ENCODE measurements around the gene NPAS1.
"Not testable (repeated sequence)": the region's sequence is repeated elsewhere in the genome, so short reads cannot be mapped to it uniquely, and the experiment has no call there.

The NPAS1 gene

GRCh38 chr19:47075179-47075810, 55.7 kb downstream of the NPAS1 start:
- TF ChIP-seq, protein P1, sequence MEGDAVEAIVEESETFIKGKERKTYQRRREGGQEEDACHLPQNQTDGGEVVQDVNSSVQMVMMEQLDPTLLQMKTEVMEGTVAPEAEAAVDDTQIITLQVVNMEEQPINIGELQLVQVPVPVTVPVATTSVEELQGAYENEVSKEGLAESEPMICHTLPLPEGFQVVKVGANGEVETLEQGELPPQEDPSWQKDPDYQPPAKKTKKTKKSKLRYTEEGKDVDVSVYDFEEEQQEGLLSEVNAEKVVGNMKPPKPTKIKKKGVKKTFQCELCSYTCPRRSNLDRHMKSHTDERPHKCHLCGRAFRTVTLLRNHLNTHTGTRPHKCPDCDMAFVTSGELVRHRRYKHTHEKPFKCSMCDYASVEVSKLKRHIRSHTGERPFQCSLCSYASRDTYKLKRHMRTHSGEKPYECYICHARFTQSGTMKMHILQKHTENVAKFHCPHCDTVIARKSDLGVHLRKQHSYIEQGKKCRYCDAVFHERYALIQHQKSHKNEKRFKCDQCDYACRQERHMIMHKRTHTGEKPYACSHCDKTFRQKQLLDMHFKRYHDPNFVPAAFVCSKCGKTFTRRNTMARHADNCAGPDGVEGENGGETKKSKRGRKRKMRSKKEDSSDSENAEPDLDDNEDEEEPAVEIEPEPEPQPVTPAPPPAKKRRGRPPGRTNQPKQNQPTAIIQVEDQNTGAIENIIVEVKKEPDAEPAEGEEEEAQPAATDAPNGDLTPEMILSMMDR (IDR thresholded peaks at IDR 0.05; ENCODE audit: low read depth, low read length, missing control alignments) = no peak
- no peak for DNase-seq (ENCODE audit: extremely low read depth, low read depth)
- no peak overlapping the region for H3K4me3 ChIP-seq (replicated peaks; ENCODE audit: low read depth, low read length)

- DNase-seq (ENCODE audit: extremely low read depth, low read depth) = no peak
- TF ChIP-seq, protein P1 (IDR thresholded peaks at IDR 0.05; ENCODE audit: low read depth, low read length, missing control alignments) = no peak
- no peak overlapping the region for H3K4me3 ChIP-seq (replicated peaks; ENCODE audit: low read depth, low read length)
Measured at GRCh38 chr19:47075941-47076340, 56.3 kb downstream of the NPAS1 start.

DNA sequence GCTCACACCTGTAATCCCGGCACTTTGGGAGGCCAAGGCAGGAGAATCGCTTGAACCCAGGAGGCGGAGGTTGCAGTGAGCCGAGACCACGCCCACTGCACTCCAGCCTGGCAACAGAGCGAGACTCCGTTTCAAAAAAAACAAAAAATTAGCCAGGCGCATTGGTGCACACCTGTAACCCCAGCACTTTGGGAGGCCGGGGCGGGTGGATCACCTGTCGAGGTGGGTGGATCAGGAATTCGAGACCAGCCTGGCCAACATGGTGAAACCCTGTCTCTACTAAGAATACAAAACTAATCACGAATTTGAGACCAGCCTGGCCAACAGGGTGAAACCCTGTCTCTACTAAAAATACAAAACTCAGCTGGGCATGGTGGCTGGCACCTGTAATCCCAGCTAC, 58.7 kb downstream of the NPAS1 start:
- not testable (repeated sequence) for DNase-seq (ENCODE audit: extremely low read depth, low read depth); H3K4me3 ChIP-seq (replicated peaks; ENCODE audit: low read depth, low read length)

DNA sequence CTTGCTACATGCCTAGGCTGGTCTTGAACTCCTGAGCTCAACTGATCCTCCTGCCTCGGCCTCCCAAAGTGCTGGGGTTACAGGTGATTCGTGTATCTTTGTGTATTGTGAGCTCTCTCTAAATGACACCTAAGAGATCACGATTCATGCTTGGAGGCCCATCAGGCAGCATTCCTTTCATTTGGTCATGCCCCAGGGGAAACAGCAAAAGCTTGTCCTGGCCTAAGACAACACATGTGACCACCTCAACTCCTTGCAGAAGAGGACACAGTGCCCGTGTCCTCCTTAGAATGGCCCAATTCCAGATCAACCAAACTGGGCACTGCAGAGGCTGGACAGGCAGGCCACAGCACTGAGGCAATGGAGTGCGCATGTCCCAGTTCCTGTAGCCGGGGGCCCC, 61.5 kb downstream of the NPAS1 start:
- TF ChIP-seq, protein P1 (IDR thresholded peaks at IDR 0.05; ENCODE audit: low read depth, low read length, missing control alignments) = no peak
- DNase-seq (ENCODE audit: extremely low read depth, low read depth) = no peak
- no peak overlapping the region for H3K4me3 ChIP-seq (replicated peaks; ENCODE audit: low read depth, low read length)

GRCh38 chr19:47082493-47082892, 62.9 kb downstream of the NPAS1 start:
- TF ChIP-seq, protein P1 (IDR thresholded peaks at IDR 0.05; ENCODE audit: low read depth, low read length, missing control alignments) = no peak
- no peak for DNase-seq (ENCODE audit: extremely low read depth, low read depth)
- no peak overlapping the region for H3K4me3 ChIP-seq (replicated peaks; ENCODE audit: low read depth, low read length)

DNA sequence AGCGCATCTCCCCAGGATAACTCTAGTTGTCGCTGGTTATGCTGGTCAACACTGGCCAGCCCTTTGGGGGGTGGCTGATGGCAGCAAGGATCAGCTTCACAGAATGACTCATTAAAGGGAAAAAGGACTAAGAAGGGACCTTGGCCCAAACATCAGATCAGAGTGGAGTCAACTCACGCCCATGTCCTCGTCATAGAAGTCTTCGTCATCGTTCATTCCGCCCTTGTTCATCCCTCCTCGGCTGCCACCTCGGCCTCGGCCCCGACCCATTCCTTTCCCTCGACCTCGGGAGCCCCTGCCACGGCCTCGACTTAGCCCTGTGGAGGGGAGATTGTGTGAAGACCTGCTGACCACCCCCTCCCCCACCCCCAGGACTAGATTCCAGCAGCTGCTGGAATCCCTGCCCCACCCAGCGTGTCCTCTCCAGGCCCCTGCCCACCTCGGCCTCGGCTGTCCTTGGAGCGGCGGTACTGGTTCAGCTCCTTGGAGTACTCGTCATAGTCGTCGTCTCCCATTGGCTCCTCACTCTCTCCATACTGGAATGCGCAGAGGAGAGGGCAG, 65.3 kb downstream of the NPAS1 start:
- DNase-seq (ENCODE audit: extremely low read depth, low read depth) = no peak
- no peak overlapping the region for H3K4me3 ChIP-seq (replicated peaks; ENCODE audit: low read depth, low read length)
- TF ChIP-seq, protein P1 (IDR thresholded peaks at IDR 0.05; ENCODE audit: low read depth, low read length, missing control alignments) = no peak

DNA sequence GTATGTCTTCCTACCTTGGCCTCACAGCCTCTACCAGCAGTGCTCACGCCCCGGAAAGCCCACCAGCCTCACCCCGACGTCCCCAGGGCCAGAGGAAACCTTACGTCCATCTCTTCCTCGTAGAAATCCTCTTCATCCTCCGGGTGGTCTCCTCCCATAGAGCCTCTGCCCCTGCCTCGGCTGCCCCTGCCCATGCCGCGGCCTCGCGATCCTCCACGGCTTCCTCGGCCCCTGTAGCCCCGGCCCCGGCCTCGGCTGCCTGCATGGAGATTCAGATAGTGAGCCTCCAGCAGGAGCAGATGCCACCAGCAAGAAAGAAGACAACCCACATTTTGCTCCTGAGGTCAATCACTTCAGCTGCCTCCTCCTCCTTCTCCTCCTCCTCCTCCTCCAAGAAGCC, 66.6 kb downstream of the NPAS1 start:
- DNase-seq (ENCODE audit: extremely low read depth, low read depth) = no peak
- no peak overlapping the region for H3K4me3 ChIP-seq (replicated peaks; ENCODE audit: low read depth, low read length)
- TF ChIP-seq, protein P1 (IDR thresholded peaks at IDR 0.05; ENCODE audit: low read depth, low read length, missing control alignments) = no peak

All from HFF-Myc (cell line).